Measurements from ENCODE around the gene COPA.

Gene COPA

GRCh38 chr1:160332516-160332915 lies 10.5 kb downstream of the COPA start:
- Histone ChIP-seq H3K27ac (ENCODE audit: low read depth, low read length) (no peak overlapping the region), H3K4me3 (ENCODE audit: low read depth in 1 of 5, low read length in 5 of 5) (no peak overlapping the region), H3K4me1 (ENCODE audit: control insufficient read depth in 5 of 5, insufficient read depth in 5 of 5, low read length in 5 of 5) (no peaks in the 10 kb centered on the region), H3K9ac (ENCODE audit: low read length in 5 of 5) (no peak overlapping the region), H3K9me3 (ENCODE audit: control insufficient read depth in 5 of 5, low read length in 5 of 5) (no peaks in the 10 kb centered on the region), H3K36me3 (ENCODE audit: control insufficient read depth in 5 of 5, insufficient read depth in 5 of 5, low read length in 5 of 5) (peaks cover 49 to 94% (median 69%) of the 10 kb centered on the region in 5 donors), H3K27me3 (ENCODE audit: control insufficient read depth in 5 of 5, insufficient read depth in 4 of 5, low read length in 5 of 5) (no peaks in the 10 kb centered on the region)

- Histone ChIP-seq H3K9me3 (ENCODE audit: control insufficient read depth in 5 of 5, low read length in 5 of 5) (no peaks in the 10 kb centered on the region), H3K36me3 (ENCODE audit: control insufficient read depth in 5 of 5, insufficient read depth in 5 of 5, low read length in 5 of 5) (peaks cover 64 to 98% (median 81%) of the 10 kb centered on the region in 5 donors), H3K27ac (ENCODE audit: low read depth, low read length) (no peak overlapping the region), H3K27me3 (ENCODE audit: control insufficient read depth in 5 of 5, insufficient read depth in 4 of 5, low read length in 5 of 5) (no peaks in the 10 kb centered on the region), H3K9ac (ENCODE audit: low read length in 5 of 5) (no peak overlapping the region), H3K4me1 (ENCODE audit: control insufficient read depth in 5 of 5, insufficient read depth in 5 of 5, low read length in 5 of 5) (no peaks in the 10 kb centered on the region), H3K4me3 (ENCODE audit: low read depth in 1 of 5, low read length in 5 of 5) (no peak overlapping the region)
These were observed 12.9 kb downstream of the COPA start for GRCh38 chr1:160330119-160330518.

DNA sequence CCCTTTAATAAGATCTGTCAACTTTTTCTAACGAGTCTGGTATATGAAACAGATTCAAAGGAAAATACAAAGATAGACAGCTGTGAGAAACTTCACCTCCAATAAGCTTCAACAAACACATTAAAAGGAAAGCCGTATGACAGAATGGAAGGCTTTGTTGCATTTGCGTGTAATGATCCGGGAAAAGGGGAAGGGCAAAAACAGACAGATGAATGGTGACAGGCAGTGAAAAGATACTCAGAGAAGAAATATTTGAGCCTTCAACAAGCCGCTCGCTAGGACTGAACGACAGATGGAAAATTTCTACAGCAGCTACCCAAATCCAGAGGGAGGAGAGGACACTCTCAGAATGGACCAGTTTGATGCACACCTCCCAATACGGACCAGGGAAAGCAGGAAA lies 14.9 kb downstream of the COPA start:
- H3K27me3 ChIP-seq (ENCODE audit: control insufficient read depth in 5 of 5, insufficient read depth in 4 of 5, low read length in 5 of 5) = no peaks in the 10 kb centered on the region
- no peak overlapping the region for H3K9ac ChIP-seq (ENCODE audit: low read length in 5 of 5)
- no peaks in the 10 kb centered on the region for H3K4me1 ChIP-seq (ENCODE audit: control insufficient read depth in 5 of 5, insufficient read depth in 5 of 5, low read length in 5 of 5)
- H3K4me3 ChIP-seq (ENCODE audit: low read depth in 1 of 5, low read length in 5 of 5) = no peak overlapping the region
- H3K36me3 ChIP-seq (ENCODE audit: control insufficient read depth in 5 of 5, insufficient read depth in 5 of 5, low read length in 5 of 5) = peaks cover 48 to 100% (median 72%) of the 10 kb centered on the region in 5 donors
- no peaks in the 10 kb centered on the region for H3K9me3 ChIP-seq (ENCODE audit: control insufficient read depth in 5 of 5, low read length in 5 of 5)
- H3K27ac ChIP-seq (ENCODE audit: low read depth, low read length) = no peak overlapping the region

DNA sequence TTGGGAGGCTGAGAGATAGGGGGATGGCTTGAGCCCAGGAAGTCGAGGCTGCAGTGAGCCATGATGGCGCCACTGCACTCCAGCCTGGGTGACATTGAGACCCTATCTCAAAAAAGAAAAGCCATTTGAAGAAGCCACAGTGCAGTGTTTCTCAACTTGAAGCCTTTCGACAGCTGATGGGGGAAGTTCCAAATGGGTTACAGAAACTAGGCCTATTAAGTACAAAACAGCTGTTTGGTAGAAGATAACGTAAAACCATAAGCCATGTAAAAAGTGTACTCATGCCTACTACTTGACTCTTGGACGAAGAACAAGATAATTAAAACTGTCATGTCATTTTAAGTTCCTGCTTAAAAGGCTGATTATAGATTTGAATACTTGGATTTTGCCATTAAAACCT lies 16.6 kb downstream of the COPA start:
- no peaks in the 10 kb centered on the region for H3K4me1 ChIP-seq (ENCODE audit: control insufficient read depth in 5 of 5, insufficient read depth in 5 of 5, low read length in 5 of 5)
- no peak overlapping the region for H3K4me3 ChIP-seq (ENCODE audit: low read depth in 1 of 5, low read length in 5 of 5)
- no peaks in the 10 kb centered on the region for H3K9me3 ChIP-seq (ENCODE audit: control insufficient read depth in 5 of 5, low read length in 5 of 5)
- no peak overlapping the region for H3K9ac ChIP-seq (ENCODE audit: low read length in 5 of 5)
- no peaks in the 10 kb centered on the region for H3K27me3 ChIP-seq (ENCODE audit: control insufficient read depth in 5 of 5, insufficient read depth in 4 of 5, low read length in 5 of 5)
- H3K36me3 ChIP-seq (ENCODE audit: control insufficient read depth in 5 of 5, insufficient read depth in 5 of 5, low read length in 5 of 5) = peaks cover 56 to 97% (median 69%) of the 10 kb centered on the region in 5 donors
- no peak overlapping the region for H3K27ac ChIP-seq (ENCODE audit: low read depth, low read length)

DNA sequence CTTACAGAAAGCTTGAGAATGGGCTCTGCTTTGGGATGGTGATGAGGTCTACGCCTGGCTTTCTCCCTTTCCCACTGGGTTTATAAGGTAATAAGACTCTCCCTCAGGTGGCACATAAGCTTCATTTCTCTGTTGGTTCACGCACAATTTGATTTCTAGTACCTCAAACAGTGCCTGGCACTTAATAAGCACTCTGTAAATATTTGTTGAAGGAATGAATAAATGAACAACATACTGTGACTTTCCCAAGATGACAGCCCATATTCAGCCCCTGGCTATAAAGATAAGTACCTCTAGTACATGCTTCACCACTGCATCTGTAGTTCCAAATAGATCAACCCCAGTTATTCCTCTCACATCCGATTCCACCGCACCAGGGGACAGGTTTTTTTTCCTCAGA lies 17.8 kb downstream of the COPA start:
- H3K9me3 ChIP-seq (ENCODE audit: control insufficient read depth in 5 of 5, low read length in 5 of 5) = no peaks in the 10 kb centered on the region
- no peaks in the 10 kb centered on the region for H3K27me3 ChIP-seq (ENCODE audit: control insufficient read depth in 5 of 5, insufficient read depth in 4 of 5, low read length in 5 of 5)
- no peaks in the 10 kb centered on the region for H3K4me1 ChIP-seq (ENCODE audit: control insufficient read depth in 5 of 5, insufficient read depth in 5 of 5, low read length in 5 of 5)
- peak overlapping the region; percentile 10 for H3K27ac ChIP-seq (ENCODE audit: low read depth, low read length)
- H3K4me3 ChIP-seq (ENCODE audit: low read depth in 1 of 5, low read length in 5 of 5) = no peak overlapping the region
- H3K36me3 ChIP-seq (ENCODE audit: control insufficient read depth in 5 of 5, insufficient read depth in 5 of 5, low read length in 5 of 5) = peaks cover 52 to 89% (median 62%) of the 10 kb centered on the region in 5 donors
- H3K9ac ChIP-seq (ENCODE audit: low read length in 5 of 5) = no peak overlapping the region

DNA sequence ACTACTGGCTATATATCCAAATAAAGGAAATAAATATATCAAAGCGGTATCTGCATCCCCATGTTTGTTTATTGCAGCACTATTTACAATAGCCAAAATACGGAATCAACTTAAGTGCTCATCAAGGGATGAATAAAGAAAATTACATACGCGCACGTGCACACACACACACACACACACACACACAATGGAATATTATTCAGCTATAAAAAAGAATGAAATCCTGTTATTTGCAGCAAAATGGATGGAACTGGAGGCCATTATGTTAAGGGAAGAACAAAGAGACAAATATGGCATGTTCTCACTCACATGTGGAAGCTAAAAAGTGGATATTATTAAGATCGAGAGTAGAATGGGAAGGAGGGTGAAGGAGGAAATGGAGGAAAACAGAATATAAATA lies 20.2 kb downstream of the COPA start:
- Histone ChIP-seq H3K9me3 (ENCODE audit: control insufficient read depth in 5 of 5, low read length in 5 of 5) (no peaks in the 10 kb centered on the region), H3K4me1 (ENCODE audit: control insufficient read depth in 5 of 5, insufficient read depth in 5 of 5, low read length in 5 of 5) (peaks cover 0 to 5% (median 0%) of the 10 kb centered on the region in 5 donors), H3K4me3 (ENCODE audit: low read depth in 1 of 5, low read length in 5 of 5) (no peak overlapping the region), H3K27ac (ENCODE audit: low read depth, low read length) (no peak overlapping the region), H3K36me3 (ENCODE audit: control insufficient read depth in 5 of 5, insufficient read depth in 5 of 5, low read length in 5 of 5) (peaks cover 45 to 78% (median 49%) of the 10 kb centered on the region in 5 donors), H3K9ac (ENCODE audit: low read length in 5 of 5) (no peak overlapping the region), H3K27me3 (ENCODE audit: control insufficient read depth in 5 of 5, insufficient read depth in 4 of 5, low read length in 5 of 5) (no peaks in the 10 kb centered on the region)

GRCh38 chr1:160315359-160315758 lies 27.7 kb downstream of the COPA start:
- peak overlapping the region in 1 of 5 donors; percentile 0 for H3K9ac ChIP-seq (ENCODE audit: low read length in 5 of 5)
- no peak overlapping the region for H3K4me3 ChIP-seq (ENCODE audit: low read depth in 1 of 5, low read length in 5 of 5)
- no peaks in the 10 kb centered on the region for H3K27me3 ChIP-seq (ENCODE audit: control insufficient read depth in 5 of 5, insufficient read depth in 4 of 5, low read length in 5 of 5)
- H3K9me3 ChIP-seq (ENCODE audit: control insufficient read depth in 5 of 5, low read length in 5 of 5) = no peaks in the 10 kb centered on the region
- no peak overlapping the region for H3K27ac ChIP-seq (ENCODE audit: low read depth, low read length)
- H3K36me3 ChIP-seq (ENCODE audit: control insufficient read depth in 5 of 5, insufficient read depth in 5 of 5, low read length in 5 of 5) = peaks cover 57 to 83% (median 69%) of the 10 kb centered on the region in 5 donors
- peaks cover 0 to 5% (median 0%) of the 10 kb centered on the region in 5 donors for H3K4me1 ChIP-seq (ENCODE audit: control insufficient read depth in 5 of 5, insufficient read depth in 5 of 5, low read length in 5 of 5)

DNA sequence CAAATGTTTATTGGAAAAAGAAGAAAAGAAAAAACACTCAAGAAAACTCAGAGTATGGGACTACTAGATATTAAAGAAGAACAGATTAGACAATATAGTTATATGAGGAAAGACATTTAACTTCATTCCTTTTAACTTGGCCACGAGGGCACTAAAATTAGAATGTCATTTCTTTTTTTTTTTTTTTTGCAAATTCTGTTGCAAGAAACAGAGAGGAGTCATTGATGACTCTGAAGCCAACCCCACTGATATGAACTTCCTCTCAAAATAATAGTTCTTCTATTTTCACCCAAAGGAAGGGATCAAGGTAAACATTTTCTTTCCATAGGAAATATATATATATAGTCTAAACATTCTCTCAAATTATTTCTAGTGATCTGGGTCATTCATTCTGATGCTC lies 33.5 kb downstream of the COPA start:
- no peak overlapping the region for H3K4me3 ChIP-seq (ENCODE audit: low read depth in 1 of 5, low read length in 5 of 5)
- no peaks in the 10 kb centered on the region for H3K9me3 ChIP-seq (ENCODE audit: control insufficient read depth in 5 of 5, low read length in 5 of 5)
- H3K27me3 ChIP-seq (ENCODE audit: control insufficient read depth in 5 of 5, insufficient read depth in 4 of 5, low read length in 5 of 5) = no peaks in the 10 kb centered on the region
- H3K27ac ChIP-seq (ENCODE audit: low read depth, low read length) = peak overlapping the region; percentile 71
- peaks cover 0 to 7% (median 0%) of the 10 kb centered on the region in 5 donors for H3K4me1 ChIP-seq (ENCODE audit: control insufficient read depth in 5 of 5, insufficient read depth in 5 of 5, low read length in 5 of 5)
- no peak overlapping the region for H3K9ac ChIP-seq (ENCODE audit: low read length in 5 of 5)
- H3K36me3 ChIP-seq (ENCODE audit: control insufficient read depth in 5 of 5, insufficient read depth in 5 of 5, low read length in 5 of 5) = peaks cover 59 to 95% (median 89%) of the 10 kb centered on the region in 5 donors

GRCh38 chr1:160309185-160309557 lies 33.9 kb downstream of the COPA start:
- peak overlapping the region; percentile 71 for H3K27ac ChIP-seq (ENCODE audit: low read depth, low read length)
- no peak overlapping the region for H3K9ac ChIP-seq (ENCODE audit: low read length in 5 of 5)
- peaks cover 58 to 95% (median 89%) of the 10 kb centered on the region in 5 donors for H3K36me3 ChIP-seq (ENCODE audit: control insufficient read depth in 5 of 5, insufficient read depth in 5 of 5, low read length in 5 of 5)

GRCh38 chr1:160308451-160309184 lies 34.4 kb downstream of the COPA start:
- H3K27ac ChIP-seq (ENCODE audit: low read depth, low read length) = peak overlapping the region; percentile 71
- H3K9ac ChIP-seq (ENCODE audit: low read length in 5 of 5) = no peak overlapping the region
- no peaks in the 10 kb centered on the region for H3K27me3 ChIP-seq (ENCODE audit: control insufficient read depth in 5 of 5, insufficient read depth in 4 of 5, low read length in 5 of 5)
- no peak overlapping the region for H3K4me3 ChIP-seq (ENCODE audit: low read depth in 1 of 5, low read length in 5 of 5)
- peaks cover 56 to 95% (median 89%) of the 10 kb centered on the region in 5 donors for H3K36me3 ChIP-seq (ENCODE audit: control insufficient read depth in 5 of 5, insufficient read depth in 5 of 5, low read length in 5 of 5)
- peaks cover 0 to 7% (median 0%) of the 10 kb centered on the region in 5 donors for H3K4me1 ChIP-seq (ENCODE audit: control insufficient read depth in 5 of 5, insufficient read depth in 5 of 5, low read length in 5 of 5)
- no peaks in the 10 kb centered on the region for H3K9me3 ChIP-seq (ENCODE audit: control insufficient read depth in 5 of 5, low read length in 5 of 5)

More at GRCh38 chr1:160309185-160309557, 33.9 kb downstream of the COPA start:
- Histone ChIP-seq H3K4me3 (ENCODE audit: low read depth in 1 of 5, low read length in 5 of 5) (no peak overlapping the region), H3K9me3 (ENCODE audit: control insufficient read depth in 5 of 5, low read length in 5 of 5) (no peaks in the 10 kb centered on the region), H3K27me3 (ENCODE audit: control insufficient read depth in 5 of 5, insufficient read depth in 4 of 5, low read length in 5 of 5) (no peaks in the 10 kb centered on the region), H3K4me1 (ENCODE audit: control insufficient read depth in 5 of 5, insufficient read depth in 5 of 5, low read length in 5 of 5) (peaks cover 0 to 7% (median 0%) of the 10 kb centered on the region in 5 donors)

Data from subcutaneous abdominal adipose tissue (tissue), 5 donors.